ENCODE data around the gene CCHCR1. TPM values are rescaled to one million over a fixed set of nuclear protein-coding genes. Genes with fewer than 3 reads are reported as not detected.

CCHCR1 gene
- total RNA-seq, 1 donor from 2014 or later, result 14.5 TPM

DNA sequence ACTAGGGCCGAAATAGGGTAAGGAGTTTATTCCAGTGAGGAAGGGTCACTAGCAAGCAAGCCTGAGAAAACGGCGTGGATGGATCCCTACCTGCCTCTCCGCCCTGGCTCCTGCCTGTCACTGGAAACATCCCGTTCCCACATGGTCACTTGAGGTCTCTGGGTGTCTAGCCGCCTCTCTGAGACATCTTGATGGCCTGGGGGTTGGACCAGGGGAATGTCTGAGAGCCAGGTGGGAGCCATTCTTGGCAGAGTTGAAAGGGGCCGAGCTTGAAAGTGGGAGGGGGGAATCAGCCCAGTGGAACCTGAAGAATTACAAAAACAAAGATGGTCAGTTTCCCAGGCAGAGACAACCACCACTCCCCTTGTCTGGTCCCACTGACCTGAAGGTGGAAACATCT lies 961 bp downstream of the CCHCR1 start:
- H3K4me3 ChIP-seq (ENCODE audit: low read depth, low read length), result no peak overlapping the region
- H3K27me3 ChIP-seq (ENCODE audit: control insufficient read depth, insufficient read depth, low read length), result no peaks in the 10 kb centered on the region
- no peak for FAIRE-seq
- TF ChIP-seq CTCF (IDR thresholded peaks at IDR 0.05; ENCODE audit: insufficient read depth, low read length, severe bottlenecking), result no peak
- peaks cover 2% of the 10 kb centered on the region for H3K36me3 ChIP-seq (ENCODE audit: control insufficient read depth, insufficient read depth, low read length)
- no peak for DNase-seq (ENCODE audit: low read depth)

DNA sequence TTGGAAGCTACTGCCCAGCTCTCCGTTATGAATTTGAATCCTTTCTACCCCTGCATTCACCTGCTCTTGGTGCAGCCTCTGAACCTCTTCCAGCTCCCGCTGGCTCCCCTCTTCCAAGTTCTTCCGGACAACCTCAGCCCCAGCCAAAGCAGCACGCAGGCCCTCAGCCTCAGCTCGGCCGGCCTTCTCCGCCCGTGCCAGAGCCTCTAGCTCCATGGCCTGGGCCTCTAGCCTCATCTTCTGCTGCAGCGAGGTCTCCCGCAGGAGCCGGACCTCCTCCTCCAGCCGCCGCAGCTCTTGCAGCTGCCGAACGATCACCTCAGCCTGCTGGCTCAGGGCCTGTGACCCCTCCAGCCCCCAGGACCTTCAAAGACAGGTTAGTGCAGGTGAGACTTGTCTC lies 3.2 kb downstream of the CCHCR1 start:
- TF ChIP-seq CTCF (IDR thresholded peaks at IDR 0.05; ENCODE audit: insufficient read depth, low read length, severe bottlenecking), result no peak
- no peak for FAIRE-seq
- DNase-seq (ENCODE audit: low read depth), result no peak
- Histone ChIP-seq H3K27me3 (ENCODE audit: control insufficient read depth, insufficient read depth, low read length) (no peaks in the 10 kb centered on the region), H3K4me3 (ENCODE audit: low read depth, low read length) (no peak overlapping the region), H3K36me3 (ENCODE audit: control insufficient read depth, insufficient read depth, low read length) (peaks cover 6% of the 10 kb centered on the region)

GRCh38 chr6:31152781-31153180 lies 4.8 kb downstream of the CCHCR1 start:
- FAIRE-seq (no peak), DNase-seq (ENCODE audit: low read depth) (no peak)
- H3K36me3 ChIP-seq (ENCODE audit: control insufficient read depth, insufficient read depth, low read length), result peaks cover 6% of the 10 kb centered on the region
- H3K27me3 ChIP-seq (ENCODE audit: control insufficient read depth, insufficient read depth, low read length), result no peaks in the 10 kb centered on the region
- no peak for TF ChIP-seq CTCF (IDR thresholded peaks at IDR 0.05; ENCODE audit: insufficient read depth, low read length, severe bottlenecking)
- no peak overlapping the region for H3K4me3 ChIP-seq (ENCODE audit: low read depth, low read length)

DNA sequence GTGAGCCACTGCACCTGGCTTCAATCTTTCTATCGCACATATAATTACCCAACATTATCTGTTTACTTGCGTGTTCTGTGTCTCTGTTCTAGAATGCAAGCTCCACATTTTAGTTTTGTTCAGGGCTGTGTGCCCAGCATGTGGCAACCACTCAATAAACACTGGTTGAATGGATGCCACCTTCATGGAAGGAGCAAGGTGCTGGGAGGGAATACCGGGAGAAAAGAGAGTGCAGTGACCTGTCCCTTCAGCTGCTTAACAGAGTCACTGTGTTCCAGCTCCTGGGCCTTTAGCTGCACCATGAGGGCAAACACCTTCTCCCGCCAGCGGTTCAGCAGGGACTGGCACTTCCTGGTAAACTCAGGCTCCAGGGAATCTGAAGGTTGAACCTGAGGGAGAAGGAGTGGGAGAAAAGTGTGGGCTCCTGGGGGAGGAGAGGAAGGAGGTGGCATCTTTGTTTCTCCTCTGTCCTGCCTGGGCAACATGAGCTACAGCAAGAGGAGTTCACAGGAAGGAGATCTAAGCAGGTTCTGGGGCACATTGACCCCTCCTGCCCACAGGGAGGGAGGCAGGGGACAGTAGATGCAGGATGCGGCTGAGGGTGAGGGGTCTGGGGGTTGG lies 7.7 kb downstream of the CCHCR1 start:
- Histone ChIP-seq H3K36me3 (ENCODE audit: control insufficient read depth, insufficient read depth, low read length) (peaks cover 6% of the 10 kb centered on the region), H3K27me3 (ENCODE audit: control insufficient read depth, insufficient read depth, low read length) (no peaks in the 10 kb centered on the region), H3K4me3 (ENCODE audit: low read depth, low read length) (no peak overlapping the region)
- FAIRE-seq (no peak), DNase-seq (ENCODE audit: low read depth) (no peak)
- no peak for TF ChIP-seq CTCF (IDR thresholded peaks at IDR 0.05; ENCODE audit: insufficient read depth, low read length, severe bottlenecking)

DNA sequence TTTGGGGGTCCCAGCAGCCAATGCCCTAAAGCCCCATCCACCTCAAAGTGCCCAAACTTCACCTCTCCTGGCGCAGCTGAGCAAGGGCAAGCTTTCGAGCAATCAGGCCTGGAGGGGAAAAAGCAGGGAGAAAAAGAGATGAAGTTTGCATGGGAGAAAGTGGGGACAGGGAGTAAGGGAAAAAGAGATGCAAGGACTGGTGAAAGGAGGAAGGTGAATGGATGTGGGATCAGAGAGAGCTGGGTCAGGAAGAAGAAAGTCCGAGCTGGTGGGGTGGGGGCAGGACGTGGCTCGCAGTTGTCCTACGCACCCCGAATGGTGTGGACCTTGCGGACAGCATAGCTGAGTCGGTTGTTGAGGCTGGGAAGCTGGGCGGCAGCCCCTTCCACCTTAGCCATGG lies 12.2 kb downstream of the CCHCR1 start:
- no peaks in the 10 kb centered on the region for H3K27me3 ChIP-seq (ENCODE audit: control insufficient read depth, insufficient read depth, low read length)
- H3K36me3 ChIP-seq (ENCODE audit: control insufficient read depth, insufficient read depth, low read length), result peaks cover 9% of the 10 kb centered on the region
- FAIRE-seq (no peak), DNase-seq (ENCODE audit: low read depth) (no peak)
- no peak for TF ChIP-seq CTCF (IDR thresholded peaks at IDR 0.05; ENCODE audit: insufficient read depth, low read length, severe bottlenecking)
- no peak overlapping the region for H3K4me3 ChIP-seq (ENCODE audit: low read depth, low read length)

GRCh38 chr6:31144970-31145340 lies 12.6 kb downstream of the CCHCR1 start:
- TF ChIP-seq CTCF (IDR thresholded peaks at IDR 0.05; ENCODE audit: insufficient read depth, low read length, severe bottlenecking), result no peak
- no peak for DNase-seq (ENCODE audit: low read depth)
- no peaks in the 10 kb centered on the region for H3K27me3 ChIP-seq (ENCODE audit: control insufficient read depth, insufficient read depth, low read length)
- H3K36me3 ChIP-seq (ENCODE audit: control insufficient read depth, insufficient read depth, low read length), result peaks cover 4% of the 10 kb centered on the region
- H3K4me3 ChIP-seq (ENCODE audit: low read depth, low read length), result no peak overlapping the region
- no peak for FAIRE-seq

Measured in bronchial epithelial cell (primary cell).